ENCODE results near the gene NCAM1. TPM values are rescaled to one million over a fixed set of nuclear protein-coding genes. Genes with fewer than 3 reads are reported as not detected.

The NCAM1 gene
- total RNA-seq, 2 donors from 2014 or later = 0.60 TPM; not detected in 1

- H3K9me3 Mint-ChIP-seq = no peaks in the 10 kb centered on the region
- H3K27me3 Mint-ChIP-seq (ENCODE audit: low read depth) = peaks cover 57% of the 10 kb centered on the region
- H3K27ac Mint-ChIP-seq = no peak overlapping the region
- no peak for ATAC-seq (replicated peaks in 1 of 2)
- H3K4me3 Mint-ChIP-seq = no peak overlapping the region
- H3K36me3 Mint-ChIP-seq (ENCODE audit: insufficient read depth in 2 of 2) = no peaks in the 10 kb centered on the region
- DNase-seq = no peak
- H3K4me1 Mint-ChIP-seq (ENCODE audit: low read depth) = peaks cover 16% of the 10 kb centered on the region
These were observed 286.7 kb downstream of the NCAM1 start for GRCh38 chr11:113247966-113248365.

- H3K9me3 Mint-ChIP-seq = no peaks in the 10 kb centered on the region
These were observed 287.7 kb downstream of the NCAM1 start for GRCh38 chr11:113248702-113249490.

GRCh38 chr11:113249491-113249763 is 288.2 kb downstream of the NCAM1 start:
- H3K36me3 Mint-ChIP-seq (ENCODE audit: insufficient read depth in 2 of 2) = no peaks in the 10 kb centered on the region
- H3K27ac Mint-ChIP-seq = no peak overlapping the region
- ATAC-seq (replicated peaks in 1 of 2) = peak in 1 of 2 donors; percentile 14
- H3K4me3 Mint-ChIP-seq = no peak overlapping the region
- H3K27me3 Mint-ChIP-seq (ENCODE audit: low read depth) = peaks cover 45% of the 10 kb centered on the region
- no peaks in the 10 kb centered on the region for H3K9me3 Mint-ChIP-seq
- DNase-seq = no peak
- peaks cover 10% of the 10 kb centered on the region for H3K4me1 Mint-ChIP-seq (ENCODE audit: low read depth)

More at GRCh38 chr11:113248702-113249490, 287.7 kb downstream of the NCAM1 start:
- peak; percentile 84 for ATAC-seq (replicated peaks in 1 of 2)
- Mint-ChIP-seq H3K4me3 (peak overlapping the region in 1 of 2 donors; percentile 6), H3K27ac (no peak overlapping the region), H3K4me1 (ENCODE audit: low read depth) (peaks cover 10% of the 10 kb centered on the region), H3K27me3 (ENCODE audit: low read depth) (peaks cover 48% of the 10 kb centered on the region), H3K36me3 (ENCODE audit: insufficient read depth in 2 of 2) (no peaks in the 10 kb centered on the region)
- peak in 1 of 2 donors; percentile 11 for DNase-seq

GRCh38 chr11:113249786-113250185 is 288.6 kb downstream of the NCAM1 start:
- no peaks in the 10 kb centered on the region for H3K9me3 Mint-ChIP-seq
- H3K27ac Mint-ChIP-seq = no peak overlapping the region
- no peak overlapping the region for H3K4me3 Mint-ChIP-seq
- H3K36me3 Mint-ChIP-seq (ENCODE audit: insufficient read depth in 2 of 2) = no peaks in the 10 kb centered on the region
- no peak for DNase-seq
- ATAC-seq (replicated peaks in 1 of 2) = no peak
- H3K4me1 Mint-ChIP-seq (ENCODE audit: low read depth) = peaks cover 10% of the 10 kb centered on the region
- H3K27me3 Mint-ChIP-seq (ENCODE audit: low read depth) = peaks cover 43% of the 10 kb centered on the region

GRCh38 chr11:113251281-113251680 is 290.1 kb downstream of the NCAM1 start:
- peaks cover 10% of the 10 kb centered on the region for H3K4me1 Mint-ChIP-seq (ENCODE audit: low read depth)
- H3K27me3 Mint-ChIP-seq (ENCODE audit: low read depth) = peaks cover 34% of the 10 kb centered on the region
- ATAC-seq (replicated peaks in 1 of 2) (no peak), DNase-seq (no peak)
- no peak overlapping the region for H3K27ac Mint-ChIP-seq
- H3K9me3 Mint-ChIP-seq = no peaks in the 10 kb centered on the region
- H3K4me3 Mint-ChIP-seq = no peak overlapping the region
- no peaks in the 10 kb centered on the region for H3K36me3 Mint-ChIP-seq (ENCODE audit: insufficient read depth in 2 of 2)

- ATAC-seq (replicated peaks in 1 of 2) (no peak), DNase-seq (no peak)
- H3K27ac Mint-ChIP-seq = no peak overlapping the region
- H3K4me3 Mint-ChIP-seq = no peak overlapping the region
- peaks cover 10% of the 10 kb centered on the region for H3K4me1 Mint-ChIP-seq (ENCODE audit: low read depth)
- H3K27me3 Mint-ChIP-seq (ENCODE audit: low read depth) = peaks cover 15% of the 10 kb centered on the region
- no peaks in the 10 kb centered on the region for H3K36me3 Mint-ChIP-seq (ENCODE audit: insufficient read depth in 2 of 2)
- H3K9me3 Mint-ChIP-seq = no peaks in the 10 kb centered on the region
These were observed 292.2 kb downstream of the NCAM1 start for GRCh38 chr11:113253406-113253805.

GRCh38 chr11:113255096-113255495 is 293.9 kb downstream of the NCAM1 start:
- Mint-ChIP-seq H3K4me1 (ENCODE audit: low read depth) (no peaks in the 10 kb centered on the region), H3K4me3 (no peak overlapping the region), H3K36me3 (ENCODE audit: insufficient read depth in 2 of 2) (no peaks in the 10 kb centered on the region), H3K9me3 (no peaks in the 10 kb centered on the region), H3K27ac (no peak overlapping the region), H3K27me3 (ENCODE audit: low read depth) (peaks cover 10% of the 10 kb centered on the region)
- no peak for DNase-seq
- no peak for ATAC-seq (replicated peaks in 1 of 2)

- ATAC-seq (replicated peaks in 1 of 2) = no peak
These were observed 294.5 kb downstream of the NCAM1 start for GRCh38 chr11:113255741-113256140.

GRCh38 chr11:113256431-113257202 is 295.4 kb downstream of the NCAM1 start:
- DNase-seq (no peak), ATAC-seq (replicated peaks in 1 of 2) (no peak)
- Mint-ChIP-seq H3K9me3 (no peaks in the 10 kb centered on the region), H3K36me3 (ENCODE audit: insufficient read depth in 2 of 2) (no peaks in the 10 kb centered on the region), H3K4me3 (no peak overlapping the region), H3K27ac (no peak overlapping the region), H3K27me3 (ENCODE audit: low read depth) (peaks cover 4% of the 10 kb centered on the region), H3K4me1 (ENCODE audit: low read depth) (no peaks in the 10 kb centered on the region)

More at GRCh38 chr11:113255741-113256140, 294.5 kb downstream of the NCAM1 start:
- H3K9me3 Mint-ChIP-seq = no peaks in the 10 kb centered on the region
- H3K27ac Mint-ChIP-seq = no peak overlapping the region
- no peaks in the 10 kb centered on the region for H3K36me3 Mint-ChIP-seq (ENCODE audit: insufficient read depth in 2 of 2)
- H3K4me3 Mint-ChIP-seq = no peak overlapping the region
- peaks cover 4% of the 10 kb centered on the region for H3K27me3 Mint-ChIP-seq (ENCODE audit: low read depth)
- H3K4me1 Mint-ChIP-seq (ENCODE audit: low read depth) = no peaks in the 10 kb centered on the region
- DNase-seq = no peak

GRCh38 chr11:113260096-113260425 is 298.8 kb downstream of the NCAM1 start:
- Mint-ChIP-seq H3K27me3 (ENCODE audit: low read depth) (no peaks in the 10 kb centered on the region), H3K4me1 (ENCODE audit: low read depth) (no peaks in the 10 kb centered on the region), H3K27ac (no peak overlapping the region), H3K9me3 (no peaks in the 10 kb centered on the region), H3K36me3 (ENCODE audit: insufficient read depth in 2 of 2) (no peaks in the 10 kb centered on the region), H3K4me3 (no peak overlapping the region)
- DNase-seq = no peak
- no peak for ATAC-seq (replicated peaks in 1 of 2)

GRCh38 chr11:113260541-113260940 is 299.3 kb downstream of the NCAM1 start:
- ATAC-seq (replicated peaks in 1 of 2) (peak in 1 of 2 donors; percentile 54), DNase-seq (no peak)
- Mint-ChIP-seq H3K4me3 (no peak overlapping the region), H3K27ac (no peak overlapping the region), H3K27me3 (ENCODE audit: low read depth) (no peaks in the 10 kb centered on the region), H3K9me3 (no peaks in the 10 kb centered on the region), H3K4me1 (ENCODE audit: low read depth) (no peaks in the 10 kb centered on the region), H3K36me3 (ENCODE audit: insufficient read depth in 2 of 2) (no peaks in the 10 kb centered on the region)

- DNase-seq = no peak
- no peaks in the 10 kb centered on the region for H3K9me3 Mint-ChIP-seq
- ATAC-seq (replicated peaks in 1 of 2) = no peak
- H3K4me3 Mint-ChIP-seq = no peak overlapping the region
- no peaks in the 10 kb centered on the region for H3K4me1 Mint-ChIP-seq (ENCODE audit: low read depth)
- H3K27ac Mint-ChIP-seq = no peak overlapping the region
- H3K36me3 Mint-ChIP-seq (ENCODE audit: insufficient read depth in 2 of 2) = no peaks in the 10 kb centered on the region
- peaks cover 6% of the 10 kb centered on the region for H3K27me3 Mint-ChIP-seq (ENCODE audit: low read depth)
These were observed 300.7 kb downstream of the NCAM1 start for GRCh38 chr11:113261709-113262475.

- Mint-ChIP-seq H3K4me1 (ENCODE audit: low read depth) (no peaks in the 10 kb centered on the region), H3K27me3 (ENCODE audit: low read depth) (peaks cover 6% of the 10 kb centered on the region), H3K36me3 (ENCODE audit: insufficient read depth in 2 of 2) (no peaks in the 10 kb centered on the region), H3K27ac (no peak overlapping the region), H3K4me3 (no peak overlapping the region), H3K9me3 (no peaks in the 10 kb centered on the region)
- ATAC-seq (replicated peaks in 1 of 2) (no peak), DNase-seq (no peak)
These were observed 301.4 kb downstream of the NCAM1 start for GRCh38 chr11:113262594-113262993.
